Endometrium (tissue), 2 donors: ENCODE measurements around the gene ZNF587.
"Not testable (repeated sequence)": the region's sequence is repeated elsewhere in the genome, so short reads cannot be mapped to it uniquely, and the experiment has no call there.

Experiments used
- FAIRE-seq: peaks from 2 replicates; lab custom pipeline; 2012; peaks lifted over from hg19 to GRCh38; lab: Jason Lieb, UNC
- donor health status: control.
- donor health status: control.

The ZNF587 gene

GRCh38 chr19:57849666-57850473, at the start of gene ZNF587:
Gene ZNF587 (plus strand): TSS chr19:57849859. CDS start chr19:57850039, 180 bp downstream.
- FAIRE-seq, result not testable (repeated sequence)

DNA sequence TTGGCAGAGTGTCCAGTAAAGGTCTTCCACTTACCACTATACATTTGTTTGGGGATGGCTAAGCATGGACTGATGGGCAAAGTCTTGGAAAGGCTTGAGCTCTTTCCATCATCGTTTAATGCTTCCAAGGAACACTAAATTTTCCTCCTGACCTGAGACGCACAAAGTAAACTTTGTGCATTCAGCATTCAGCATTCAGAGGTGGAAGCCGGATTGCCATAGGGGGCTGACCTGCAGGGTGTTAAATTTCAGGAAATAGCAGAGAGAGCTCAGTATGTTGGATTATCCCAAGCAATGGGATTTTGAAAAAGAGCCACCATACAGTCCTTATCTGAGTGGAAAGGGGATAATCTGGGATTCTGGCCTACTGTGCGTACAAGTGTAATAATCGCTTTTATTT, 49.0 kb upstream of the ZNF587 start:
- no peak for FAIRE-seq

- FAIRE-seq, result no peak
These were observed 47.4 kb upstream of the ZNF587 start for GRCh38 chr19:57802269-57802668.

DNA sequence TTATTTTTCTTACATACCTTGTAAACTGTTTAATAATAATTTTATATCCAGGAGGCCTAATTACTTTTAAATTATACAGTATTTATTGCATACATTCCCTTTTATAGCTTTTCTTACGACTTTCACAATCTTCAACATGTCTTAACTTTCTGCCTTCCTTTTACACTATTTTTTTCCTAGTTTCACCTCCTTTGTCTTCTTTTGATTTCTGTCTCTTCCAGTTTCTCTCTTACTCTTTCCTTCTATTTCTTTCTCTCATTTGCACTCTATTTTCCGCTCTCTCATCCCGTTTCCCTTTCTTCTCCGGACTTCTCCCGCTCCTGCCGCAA, 46.4 kb upstream of the ZNF587 start:
- FAIRE-seq, result no peak

DNA sequence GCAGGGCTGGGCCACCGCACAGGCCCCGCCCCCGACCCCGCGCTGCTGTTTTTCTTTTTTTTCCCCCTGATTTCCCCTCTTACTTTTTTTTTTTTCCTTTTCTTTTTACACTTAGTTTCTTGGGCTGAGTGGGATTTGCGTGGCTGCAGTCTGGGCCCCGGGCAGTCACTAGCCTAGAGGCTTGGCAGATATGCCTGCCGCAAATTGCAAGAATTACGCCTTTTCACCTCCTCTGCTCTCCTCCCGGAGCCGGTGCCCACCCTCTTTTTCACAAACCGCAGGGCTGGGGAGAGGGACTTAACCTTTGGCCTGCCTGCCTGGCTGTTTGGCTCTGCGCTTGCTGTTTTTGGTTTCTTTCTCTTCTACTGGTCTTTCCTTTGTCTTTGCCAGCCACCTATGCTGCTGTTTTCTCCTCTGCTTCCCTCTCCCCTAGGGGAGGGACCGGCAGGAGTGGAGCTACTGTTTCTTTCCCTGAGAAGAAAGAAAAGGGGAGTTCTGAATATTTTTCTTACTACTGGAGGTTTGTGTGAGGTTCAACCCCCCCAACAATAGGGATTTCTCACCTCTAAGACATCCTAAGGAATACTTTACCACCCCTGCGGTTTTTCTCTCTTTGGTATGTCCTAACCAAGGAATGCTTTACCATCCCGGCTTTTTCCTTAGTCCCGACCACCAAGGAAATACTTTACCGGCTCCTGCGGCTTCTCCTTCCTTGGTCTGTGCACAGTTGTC, 45.9 kb upstream of the ZNF587 start:
- FAIRE-seq, result peak; percentile 18

GRCh38 chr19:57807541-57807940, 42.1 kb upstream of the ZNF587 start:
- FAIRE-seq, result no peak

DNA sequence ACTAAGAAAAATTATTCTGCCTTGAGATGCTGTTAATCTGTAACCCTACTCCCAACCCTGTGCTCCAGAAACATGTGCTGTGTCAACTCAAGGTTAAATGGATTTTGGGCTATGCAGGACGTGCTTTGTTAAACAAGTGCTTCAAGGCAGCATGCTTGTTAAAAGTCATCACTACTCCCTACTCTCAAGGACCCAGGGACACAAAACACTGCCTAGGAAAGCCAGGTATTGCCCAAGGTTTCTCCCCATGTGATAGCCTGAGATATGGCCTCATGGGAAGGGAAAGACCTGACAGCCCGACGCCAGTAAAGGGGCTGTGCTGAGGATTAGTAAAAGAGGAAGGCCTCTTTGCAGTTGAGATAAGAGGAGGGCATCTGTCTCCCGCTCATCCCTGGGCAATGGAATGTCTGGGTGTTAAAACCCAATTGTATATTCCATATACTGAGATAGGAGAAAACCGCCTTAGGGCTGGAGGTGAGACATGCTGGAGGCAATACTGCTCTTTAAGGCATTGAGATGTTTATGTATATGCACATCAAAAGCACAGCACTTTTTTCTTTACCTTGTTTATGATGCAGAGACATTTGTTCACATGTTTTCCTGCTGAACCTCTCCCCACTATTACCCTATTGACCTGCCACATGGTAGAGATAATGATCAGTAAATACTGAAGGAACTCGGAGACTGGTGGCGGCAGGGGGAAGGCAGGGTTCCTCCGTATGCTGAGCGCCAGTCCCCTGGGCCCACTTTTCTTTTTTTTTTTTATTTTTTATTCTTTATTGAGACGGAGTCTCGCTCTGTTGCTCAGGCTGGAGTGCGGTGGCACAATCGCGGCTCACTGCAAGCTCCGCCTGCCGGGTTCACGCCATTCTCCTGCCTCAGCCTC, 39.0 kb upstream of the ZNF587 start:
- not testable (repeated sequence) for FAIRE-seq

DNA sequence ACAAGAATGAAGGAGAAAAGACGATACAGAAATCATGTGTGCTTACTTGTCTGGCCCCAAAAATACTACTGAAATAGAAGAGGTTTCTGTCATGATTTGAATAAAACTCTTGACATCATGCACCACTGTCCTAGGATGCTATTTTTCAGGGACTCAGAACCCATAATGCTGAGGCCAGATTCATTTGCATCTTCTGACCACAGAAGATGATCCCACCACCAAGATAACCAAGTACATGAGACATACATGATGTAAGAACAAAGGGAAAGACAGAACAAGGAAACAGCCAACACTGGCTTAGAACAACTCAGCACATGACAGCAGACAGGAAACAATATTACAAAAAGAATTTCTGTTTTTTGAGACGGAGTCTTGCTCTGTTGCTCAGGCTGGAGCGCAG, 37.4 kb upstream of the ZNF587 start:
- no peak for FAIRE-seq

DNA sequence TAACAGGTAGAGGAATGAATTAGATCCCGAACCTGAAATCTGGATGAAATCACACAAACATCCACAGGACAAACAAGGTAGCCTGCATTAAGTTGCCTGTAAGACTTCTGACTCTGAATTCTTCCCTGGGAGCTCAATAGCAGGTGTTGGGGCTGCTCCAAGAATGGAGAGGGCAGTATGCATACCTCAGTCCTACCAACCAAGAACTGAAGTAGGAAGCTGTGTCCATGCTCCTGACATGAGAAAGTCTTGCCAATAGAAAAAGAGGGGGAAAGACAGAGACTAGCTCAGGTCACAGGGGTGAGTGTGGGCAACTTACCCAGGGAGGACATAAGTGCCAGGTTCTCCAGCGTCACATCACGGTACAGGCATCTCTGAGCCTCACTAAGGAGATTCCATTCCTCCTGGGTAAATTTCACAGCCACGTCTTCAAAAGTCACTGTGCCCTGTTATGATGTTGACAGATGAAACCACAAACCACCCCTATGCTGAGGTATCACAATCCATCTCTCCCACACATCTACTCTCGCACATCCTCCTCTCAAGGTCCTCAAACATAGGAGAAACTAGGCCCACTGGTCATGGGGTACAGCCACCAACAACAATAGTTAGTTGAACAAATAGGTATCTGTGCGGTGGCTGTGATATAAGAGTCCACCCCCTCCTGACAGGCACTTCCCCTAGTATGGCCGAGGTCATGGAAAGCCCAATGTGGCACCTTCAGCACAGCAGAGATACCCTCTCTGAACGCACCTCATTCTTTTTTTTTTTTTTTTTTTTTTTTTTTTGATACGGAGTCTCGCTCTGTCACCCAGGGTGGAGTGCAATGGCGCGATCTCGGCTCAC, 36.5 kb upstream of the ZNF587 start:
- FAIRE-seq, result not testable (repeated sequence)

- FAIRE-seq, result no peak
These were observed 35.6 kb upstream of the ZNF587 start for GRCh38 chr19:57813919-57814504.

DNA sequence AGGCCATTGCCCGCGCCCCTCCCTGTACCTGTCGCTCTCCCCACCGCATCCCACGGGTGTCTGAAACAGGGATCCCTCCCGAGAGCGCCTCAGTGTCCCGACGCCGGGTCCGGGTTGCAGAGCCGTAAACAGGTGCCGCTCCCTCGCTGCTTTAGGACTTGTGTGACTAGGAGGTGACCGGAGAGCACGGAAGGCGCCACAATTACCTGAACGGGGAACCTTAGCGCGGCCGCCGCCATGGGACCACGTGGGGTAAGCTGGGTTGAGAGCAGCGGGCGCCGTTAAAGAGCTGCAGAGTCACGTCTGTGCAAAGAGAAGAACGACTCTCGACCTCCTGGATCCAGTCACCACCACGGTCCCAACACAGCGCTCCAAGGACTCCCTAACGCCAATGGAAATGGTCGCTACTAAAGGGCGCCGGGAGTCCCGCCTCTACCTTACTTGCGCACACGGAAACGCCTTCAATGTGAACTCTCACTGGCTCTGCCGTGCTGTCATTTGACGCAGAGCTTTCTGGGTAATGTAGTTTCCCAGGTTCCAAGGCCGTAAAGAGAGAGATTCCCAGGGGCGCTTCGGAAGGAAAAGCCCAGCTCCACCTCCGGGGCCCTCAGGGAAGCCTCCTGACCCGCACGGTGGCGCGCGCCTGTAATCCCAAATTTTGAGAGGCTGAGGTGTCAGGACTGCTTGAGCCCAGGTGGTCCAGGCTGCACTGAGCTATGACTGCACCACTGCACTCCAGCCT, 35.0 kb upstream of the ZNF587 start, which contains the start of gene ZNF552:
ZNF552 (minus strand) TSS at position 409 of the 742 bp plus-strand sequence; CDS start at position 239, 170 bp downstream.
- FAIRE-seq, result peak; percentile 12

GRCh38 chr19:57815247-57816075, 34.2 kb upstream of the ZNF587 start:
- no peak for FAIRE-seq

GRCh38 chr19:57816652-57817051, 33.0 kb upstream of the ZNF587 start:
- no peak for FAIRE-seq

DNA sequence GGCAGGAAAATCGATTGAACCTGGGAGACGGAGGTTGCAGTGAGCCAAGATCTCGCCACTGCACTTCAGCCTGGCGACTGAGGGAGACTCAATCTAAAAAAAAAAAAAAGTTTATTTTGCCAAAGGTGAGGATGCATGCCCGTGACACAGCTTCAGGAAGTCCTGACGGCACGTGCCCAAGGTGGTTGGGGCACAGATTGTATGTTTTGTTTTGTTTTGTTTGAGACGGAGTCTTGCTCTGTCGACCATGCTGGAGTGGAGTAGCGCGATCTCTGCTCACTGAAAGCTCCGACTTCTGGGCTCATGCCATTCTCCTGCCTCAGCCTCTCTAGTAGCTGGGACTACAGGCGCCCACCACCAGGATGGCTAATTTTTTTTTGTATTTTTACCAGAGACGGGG, 31.7 kb upstream of the ZNF587 start:
- no peak for FAIRE-seq

- no peak for FAIRE-seq
These were observed 31.3 kb upstream of the ZNF587 start for GRCh38 chr19:57818378-57818777.

DNA sequence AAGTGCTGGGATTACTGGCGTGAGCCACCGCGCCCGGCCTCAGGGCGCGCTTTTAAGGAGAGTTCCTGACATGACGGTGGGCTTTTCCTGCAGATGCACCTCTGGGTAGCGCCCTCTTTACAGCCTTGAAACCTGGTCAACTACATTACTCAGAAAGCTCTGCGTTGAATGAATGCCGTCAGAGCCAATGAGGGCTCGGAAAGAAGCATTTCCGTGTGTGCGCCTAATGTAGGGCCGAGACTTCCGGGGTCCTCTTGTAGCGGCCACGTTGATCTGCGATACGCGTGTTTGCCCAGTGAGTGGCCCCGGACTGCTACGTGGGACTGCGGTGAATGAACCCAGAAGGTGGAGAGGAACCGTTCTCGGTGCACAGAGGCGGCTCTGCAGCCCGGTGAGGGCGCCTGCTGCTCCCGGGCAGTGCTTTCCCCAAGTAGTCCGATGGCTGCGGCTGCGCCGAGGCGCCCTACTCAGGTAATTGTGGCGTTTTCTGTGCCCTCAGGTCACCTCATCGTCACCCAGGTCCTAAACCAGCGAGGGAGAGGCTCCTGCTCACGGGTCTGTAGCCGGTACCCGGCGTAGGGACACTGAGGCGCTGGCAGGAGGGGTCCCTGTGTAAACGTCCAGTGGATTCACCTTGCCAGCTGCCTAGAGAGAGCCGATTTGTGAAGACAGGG, 30.0 kb upstream of the ZNF587 start:
- no peak for FAIRE-seq

GRCh38 chr19:57820599-57820998, 29.1 kb upstream of the ZNF587 start:
- no peak for FAIRE-seq

GRCh38 chr19:57821095-57821494, 28.6 kb upstream of the ZNF587 start:
- FAIRE-seq, result not testable (repeated sequence)

DNA sequence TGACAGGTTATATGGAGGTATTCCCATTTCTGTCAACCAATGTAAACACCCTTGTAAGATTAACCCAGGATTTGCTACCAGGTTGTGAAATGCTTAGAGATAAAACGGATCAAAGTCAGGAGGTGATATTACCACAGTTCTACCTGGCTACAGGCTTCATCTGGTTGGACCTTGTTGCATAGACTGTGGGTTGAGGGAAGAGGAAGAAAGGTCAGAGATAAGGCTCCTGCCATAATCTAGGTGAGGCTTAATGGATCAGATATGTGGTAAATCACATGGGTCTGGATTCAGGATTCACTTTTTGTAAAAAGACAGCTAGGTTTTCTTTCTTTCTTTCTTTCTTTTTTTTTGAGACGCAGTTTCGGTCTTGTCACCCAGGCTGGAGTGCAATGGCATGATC, 28.2 kb upstream of the ZNF587 start:
- FAIRE-seq, result not testable (repeated sequence)
